Effector memory CD8-positive, alpha-beta T cell (primary cell): Measurements from ENCODE around the gene ITGA6.

Experiments used
- ATAC-seq: fragments of 150-1000 bp; cut with Tn5 transposase; replicated peaks from 2 replicates; pipeline ENCODE4 v1.10.0; 2021; ENCODE audit warnings: mild to moderate bottlenecking, moderate library complexity
- DNase-seq, 3 experiments: peaks; one replicate each; pipeline ENCODE4 v3.0.0; 2021
- H3K27ac Mint-ChIP-seq, 2 donors: one replicate each; pipeline ENCODE4 v1.8.0; 2022; ENCODE audit warnings: mild to moderate bottlenecking in 2 of 2, mixed read lengths in 2 of 2, moderate library complexity in 2 of 2
- H3K27me3 Mint-ChIP-seq, 2 donors: one replicate each; pipeline ENCODE4 v1.8.0; 2022; ENCODE audit warnings: mixed read lengths in 2 of 2
- H3K36me3 Mint-ChIP-seq: one replicate; pipeline ENCODE4 v1.8.0; 2022; ENCODE audit warnings: mild to moderate bottlenecking, moderate library complexity, mixed read lengths; ENCODE audit not compliant: insufficient read depth
- H3K4me1 Mint-ChIP-seq, 2 donors: one replicate each; pipeline ENCODE4 v1.8.0; 2022; ENCODE audit warnings: low read depth in 2 of 2, mixed read lengths in 2 of 2
- H3K4me3 Mint-ChIP-seq, 2 donors: one replicate each; pipeline ENCODE4 v1.8.0; 2022; ENCODE audit warnings: mild to moderate bottlenecking in 2 of 2, mixed read lengths in 2 of 2, moderate library complexity in 2 of 2
- H3K9me3 Mint-ChIP-seq, 2 donors: one replicate each; pipeline ENCODE4 v1.8.0; 2022; ENCODE audit warnings: mixed read lengths in 2 of 2

Gene ITGA6

GRCh38 chr2:172438741-172439508, 11.5 kb downstream of the ITGA6 start:
- ATAC-seq (no peak), DNase-seq (no peak)
- peak overlapping the region; percentile 7 to 30 for H3K4me3 Mint-ChIP-seq
- peak overlapping the region in 1 of 2 donors; percentile 66 for H3K27ac Mint-ChIP-seq
- peaks cover 42 to 48% of the 10 kb centered on the region in 2 donors for H3K4me1 Mint-ChIP-seq
- no peaks in the 10 kb centered on the region for H3K9me3 Mint-ChIP-seq
- H3K36me3 Mint-ChIP-seq = peaks cover 9% of the 10 kb centered on the region
- no peaks in the 10 kb centered on the region for H3K27me3 Mint-ChIP-seq

- Mint-ChIP-seq H3K36me3 (peaks cover 9% of the 10 kb centered on the region), H3K9me3 (no peaks in the 10 kb centered on the region), H3K4me3 (no peak overlapping the region), H3K27me3 (no peaks in the 10 kb centered on the region), H3K4me1 (peaks cover 38 to 42% of the 10 kb centered on the region in 2 donors), H3K27ac (no peak overlapping the region)
- no peak for DNase-seq
- no peak for ATAC-seq
These were observed 12.1 kb downstream of the ITGA6 start for GRCh38 chr2:172439509-172439860.

GRCh38 chr2:172439911-172440310, 12.5 kb downstream of the ITGA6 start:
- H3K36me3 Mint-ChIP-seq = peaks cover 6% of the 10 kb centered on the region
- no peaks in the 10 kb centered on the region for H3K27me3 Mint-ChIP-seq
- DNase-seq (no peak), ATAC-seq (no peak)
- H3K4me1 Mint-ChIP-seq = peaks cover 33 to 38% of the 10 kb centered on the region in 2 donors
- H3K9me3 Mint-ChIP-seq = no peaks in the 10 kb centered on the region
- no peak overlapping the region for H3K27ac Mint-ChIP-seq
- H3K4me3 Mint-ChIP-seq = no peak overlapping the region

- ATAC-seq = no peak
- DNase-seq = no peak
- Mint-ChIP-seq H3K27me3 (no peaks in the 10 kb centered on the region), H3K4me3 (peak overlapping the region; percentile 9 to 42), H3K4me1 (peaks cover 30 to 35% of the 10 kb centered on the region in 2 donors), H3K9me3 (no peaks in the 10 kb centered on the region), H3K36me3 (peaks cover 3% of the 10 kb centered on the region), H3K27ac (peak overlapping the region in 1 of 2 donors; percentile 54)
These were observed 13.4 kb downstream of the ITGA6 start for GRCh38 chr2:172440795-172441194.

- H3K4me3 Mint-ChIP-seq = peak overlapping the region; percentile 30 to 56
- ATAC-seq (peak; percentile 23), DNase-seq (no peak)
- H3K9me3 Mint-ChIP-seq = no peaks in the 10 kb centered on the region
- peak overlapping the region in 1 of 2 donors; percentile 18 for H3K27ac Mint-ChIP-seq
- no peaks in the 10 kb centered on the region for H3K27me3 Mint-ChIP-seq
- peaks cover 3% of the 10 kb centered on the region for H3K36me3 Mint-ChIP-seq
- H3K4me1 Mint-ChIP-seq = peaks cover 28 to 37% of the 10 kb centered on the region in 2 donors
These were observed 14.9 kb downstream of the ITGA6 start for GRCh38 chr2:172442072-172442895.

- Mint-ChIP-seq H3K4me1 (peaks cover 37 to 52% of the 10 kb centered on the region in 2 donors), H3K27ac (no peak overlapping the region), H3K9me3 (no peaks in the 10 kb centered on the region), H3K27me3 (no peaks in the 10 kb centered on the region), H3K4me3 (no peak overlapping the region), H3K36me3 (no peaks in the 10 kb centered on the region)
- no peak for DNase-seq
- ATAC-seq = no peak
These were observed 18.5 kb downstream of the ITGA6 start for GRCh38 chr2:172445851-172446250.

GRCh38 chr2:172446474-172447063, 19.2 kb downstream of the ITGA6 start:
- DNase-seq = no peak
- peak; percentile 61 for ATAC-seq
- peaks cover under 1% of the 10 kb centered on the region for H3K36me3 Mint-ChIP-seq
- no peak overlapping the region for H3K4me3 Mint-ChIP-seq
- peaks cover 40 to 53% of the 10 kb centered on the region in 2 donors for H3K4me1 Mint-ChIP-seq
- H3K27ac Mint-ChIP-seq = no peak overlapping the region
- H3K27me3 Mint-ChIP-seq = no peaks in the 10 kb centered on the region
- H3K9me3 Mint-ChIP-seq = no peaks in the 10 kb centered on the region

- no peak for ATAC-seq
- Mint-ChIP-seq H3K9me3 (no peaks in the 10 kb centered on the region), H3K4me3 (no peak overlapping the region), H3K36me3 (peaks cover 2% of the 10 kb centered on the region), H3K4me1 (peaks cover 34 to 45% of the 10 kb centered on the region in 2 donors), H3K27ac (peak overlapping the region in 1 of 2 donors; percentile 57), H3K27me3 (no peaks in the 10 kb centered on the region)
- DNase-seq = no peak
These were observed 20.6 kb downstream of the ITGA6 start for GRCh38 chr2:172447811-172448493.

- H3K36me3 Mint-ChIP-seq = peaks cover 2% of the 10 kb centered on the region
- DNase-seq (no peak), ATAC-seq (no peak)
- H3K4me1 Mint-ChIP-seq = peaks cover 31 to 44% of the 10 kb centered on the region in 2 donors
- no peaks in the 10 kb centered on the region for H3K9me3 Mint-ChIP-seq
- no peak overlapping the region for H3K4me3 Mint-ChIP-seq
- no peak overlapping the region for H3K27ac Mint-ChIP-seq
- no peaks in the 10 kb centered on the region for H3K27me3 Mint-ChIP-seq
These were observed 21.3 kb downstream of the ITGA6 start for GRCh38 chr2:172448544-172449267.

- Mint-ChIP-seq H3K4me3 (no peak overlapping the region), H3K27me3 (no peaks in the 10 kb centered on the region), H3K27ac (peak overlapping the region in 1 of 2 donors; percentile 4), H3K9me3 (no peaks in the 10 kb centered on the region), H3K4me1 (peaks cover 34 to 51% of the 10 kb centered on the region in 2 donors), H3K36me3 (peaks cover 5% of the 10 kb centered on the region)
- DNase-seq (no peak), ATAC-seq (no peak)
These were observed 22.6 kb downstream of the ITGA6 start for GRCh38 chr2:172449911-172450550.

- DNase-seq = no peak
- peaks cover 6% of the 10 kb centered on the region for H3K36me3 Mint-ChIP-seq
- no peak for ATAC-seq
- no peaks in the 10 kb centered on the region for H3K9me3 Mint-ChIP-seq
- peak overlapping the region in 1 of 2 donors; percentile 42 for H3K27ac Mint-ChIP-seq
- H3K4me1 Mint-ChIP-seq = peaks cover 41 to 59% of the 10 kb centered on the region in 2 donors
- no peak overlapping the region for H3K4me3 Mint-ChIP-seq
- no peaks in the 10 kb centered on the region for H3K27me3 Mint-ChIP-seq
These were observed 24.5 kb downstream of the ITGA6 start for GRCh38 chr2:172451923-172452322.

GRCh38 chr2:172452845-172453244, 25.5 kb downstream of the ITGA6 start:
- no peak overlapping the region for H3K27ac Mint-ChIP-seq

More at GRCh38 chr2:172452845-172453244, 25.5 kb downstream of the ITGA6 start:
- H3K36me3 Mint-ChIP-seq = peaks cover 12% of the 10 kb centered on the region
- no peak overlapping the region for H3K4me3 Mint-ChIP-seq
- no peaks in the 10 kb centered on the region for H3K9me3 Mint-ChIP-seq
- peaks cover 41 to 53% of the 10 kb centered on the region in 2 donors for H3K4me1 Mint-ChIP-seq
- no peaks in the 10 kb centered on the region for H3K27me3 Mint-ChIP-seq
- ATAC-seq (no peak), DNase-seq (no peak)
